ENCODE measurements around the gene STK17A. TPM values are rescaled to one million over a fixed set of nuclear protein-coding genes. Genes with fewer than 3 reads are reported as not detected.

STK17A gene
- polyA plus RNA-seq, 1 donor from 2014 or later = 7.9 TPM

- Histone ChIP-seq H3K9ac (ENCODE audit: low read length) (no peak overlapping the region), H3K27me3 (ENCODE audit: insufficient read depth, low read depth, low read length) (no peaks in the 10 kb centered on the region), H3K4me2 (ENCODE audit: low read length) (no peak overlapping the region), H4K20me1 (ENCODE audit: insufficient read depth) (no peaks in the 10 kb centered on the region), H3K9me3 (ENCODE audit: low read length) (no peaks in the 10 kb centered on the region), H3F3A (ENCODE audit: insufficient read depth, low read length, poor library complexity, severe bottlenecking) (no peaks in the 10 kb centered on the region), H3K36me3 (ENCODE audit: insufficient read depth, low read length) (no peaks in the 10 kb centered on the region), H3K79me2 (replicated peaks; ENCODE audit: insufficient read depth, low read length) (no peaks in the 10 kb centered on the region), H3K9me2 (ENCODE audit: insufficient read depth, low read length) (no peaks in the 10 kb centered on the region), H3K27ac (ENCODE audit: low read length) (no peak overlapping the region), H3K4me3 (ENCODE audit: low read length) (no peak overlapping the region), H2AFZ (ENCODE audit: low read depth, low read length) (no peak overlapping the region)
- no peak for TF ChIP-seq SMC3 (conservative IDR thresholded peaks at IDR 0.05; ENCODE audit: poor library complexity)
- no peak for TF ChIP-seq POLR2AphosphoS5 (IDR thresholded peaks at IDR 0.05)
- no peak for TF ChIP-seq RAD21 (conservative IDR thresholded peaks at IDR 0.05)
- TF ChIP-seq CTCF (IDR thresholded peaks at IDR 0.05; ENCODE audit: poor library complexity, severe bottlenecking) = no peak
- TF ChIP-seq, protein P1, sequence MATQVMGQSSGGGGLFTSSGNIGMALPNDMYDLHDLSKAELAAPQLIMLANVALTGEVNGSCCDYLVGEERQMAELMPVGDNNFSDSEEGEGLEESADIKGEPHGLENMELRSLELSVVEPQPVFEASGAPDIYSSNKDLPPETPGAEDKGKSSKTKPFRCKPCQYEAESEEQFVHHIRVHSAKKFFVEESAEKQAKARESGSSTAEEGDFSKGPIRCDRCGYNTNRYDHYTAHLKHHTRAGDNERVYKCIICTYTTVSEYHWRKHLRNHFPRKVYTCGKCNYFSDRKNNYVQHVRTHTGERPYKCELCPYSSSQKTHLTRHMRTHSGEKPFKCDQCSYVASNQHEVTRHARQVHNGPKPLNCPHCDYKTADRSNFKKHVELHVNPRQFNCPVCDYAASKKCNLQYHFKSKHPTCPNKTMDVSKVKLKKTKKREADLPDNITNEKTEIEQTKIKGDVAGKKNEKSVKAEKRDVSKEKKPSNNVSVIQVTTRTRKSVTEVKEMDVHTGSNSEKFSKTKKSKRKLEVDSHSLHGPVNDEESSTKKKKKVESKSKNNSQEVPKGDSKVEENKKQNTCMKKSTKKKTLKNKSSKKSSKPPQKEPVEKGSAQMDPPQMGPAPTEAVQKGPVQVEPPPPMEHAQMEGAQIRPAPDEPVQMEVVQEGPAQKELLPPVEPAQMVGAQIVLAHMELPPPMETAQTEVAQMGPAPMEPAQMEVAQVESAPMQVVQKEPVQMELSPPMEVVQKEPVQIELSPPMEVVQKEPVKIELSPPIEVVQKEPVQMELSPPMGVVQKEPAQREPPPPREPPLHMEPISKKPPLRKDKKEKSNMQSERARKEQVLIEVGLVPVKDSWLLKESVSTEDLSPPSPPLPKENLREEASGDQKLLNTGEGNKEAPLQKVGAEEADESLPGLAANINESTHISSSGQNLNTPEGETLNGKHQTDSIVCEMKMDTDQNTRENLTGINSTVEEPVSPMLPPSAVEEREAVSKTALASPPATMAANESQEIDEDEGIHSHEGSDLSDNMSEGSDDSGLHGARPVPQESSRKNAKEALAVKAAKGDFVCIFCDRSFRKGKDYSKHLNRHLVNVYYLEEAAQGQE (IDR thresholded peaks at IDR 0.05; ENCODE audit: borderline replicate concordance) = no peak
- no peak for TF ChIP-seq EP300 (conservative IDR thresholded peaks at IDR 0.05; ENCODE audit: poor library complexity, severe bottlenecking)
- TF ChIP-seq TAF1 (IDR thresholded peaks at IDR 0.05; ENCODE audit: low read depth) = no peak
- TF ChIP-seq MXI1 (conservative IDR thresholded peaks at IDR 0.05; ENCODE audit: poor library complexity, severe bottlenecking) = no peak
- TF ChIP-seq EZH2 (IDR thresholded peaks at IDR 0.05; ENCODE audit: borderline replicate concordance, insufficient read depth, low read length, poor library complexity, severe bottlenecking) = no peak
Observed at GRCh38 chr7:43655584-43655983, 72.7 kb downstream of the STK17A start.

GRCh38 chr7:43656997-43657396 lies 74.1 kb downstream of the STK17A start:
- no peaks in the 10 kb centered on the region for H3K27me3 ChIP-seq (ENCODE audit: insufficient read depth, low read depth, low read length)
- no peaks in the 10 kb centered on the region for H3K9me3 ChIP-seq (ENCODE audit: low read length)
- peaks cover 4% of the 10 kb centered on the region for H3K79me2 ChIP-seq (replicated peaks; ENCODE audit: insufficient read depth, low read length)
- no peak overlapping the region for H2AFZ ChIP-seq (ENCODE audit: low read depth, low read length)
- H3K4me3 ChIP-seq (ENCODE audit: low read length) = no peak overlapping the region
- no peaks in the 10 kb centered on the region for H3K36me3 ChIP-seq (ENCODE audit: insufficient read depth, low read length)
- H3K27ac ChIP-seq (ENCODE audit: low read length) = no peak overlapping the region
- H3K9ac ChIP-seq (ENCODE audit: low read length) = no peak overlapping the region
- no peak overlapping the region for H3K4me2 ChIP-seq (ENCODE audit: low read length)
- H3K9me2 ChIP-seq (ENCODE audit: insufficient read depth, low read length) = no peaks in the 10 kb centered on the region
- TF ChIP-seq EZH2 (IDR thresholded peaks at IDR 0.05; ENCODE audit: borderline replicate concordance, insufficient read depth, low read length, poor library complexity, severe bottlenecking) (no peak), RAD21 (conservative IDR thresholded peaks at IDR 0.05) (no peak), EP300 (conservative IDR thresholded peaks at IDR 0.05; ENCODE audit: poor library complexity, severe bottlenecking) (no peak), MXI1 (conservative IDR thresholded peaks at IDR 0.05; ENCODE audit: poor library complexity, severe bottlenecking) (no peak), TAF1 (IDR thresholded peaks at IDR 0.05; ENCODE audit: low read depth) (no peak), CTCF (IDR thresholded peaks at IDR 0.05; ENCODE audit: poor library complexity, severe bottlenecking) (no peak), SMC3 (conservative IDR thresholded peaks at IDR 0.05; ENCODE audit: poor library complexity) (no peak), POLR2AphosphoS5 (IDR thresholded peaks at IDR 0.05) (no peak)
- TF ChIP-seq, protein P1 (IDR thresholded peaks at IDR 0.05; ENCODE audit: borderline replicate concordance) = no peak
- no peaks in the 10 kb centered on the region for H3F3A ChIP-seq (ENCODE audit: insufficient read depth, low read length, poor library complexity, severe bottlenecking)
- H4K20me1 ChIP-seq (ENCODE audit: insufficient read depth) = no peaks in the 10 kb centered on the region
